GM12878 (cell line): ENCODE measurements around the gene HIRA. TPM values are rescaled to one million over a fixed set of nuclear protein-coding genes. Genes with fewer than 3 reads are reported as not detected.

Experiments
- ATAC-seq: fragments of 200-7000 bp; cut with Tn5 transposase; 3 replicates; pipeline ENCODE4 v1.9.1; 2020; ENCODE audit warnings: mild to moderate bottlenecking, moderate library complexity
- BruUV-seq: library from RNA; stranded (reverse); fragments of 400-500 nt; replicated peaks from 2 replicates; lab custom pipeline; 2021; lab: Mats Ljungman, UMichigan
- CTCF ChIA-PET: fragments of 300-600 bp; sonication (Branson Sonifier 250); formaldehyde crosslinking; extraction: SDS; loops from one replicate; lab custom pipeline; 2021; ENCODE audit warnings: inconsistent platforms; lab: Yijun Ruan, JAX
- POLR2A ChIA-PET: fragments of 350-600 bp; formaldehyde crosslinking; extraction: SDS; loops from one replicate; lab custom pipeline; 2021; ENCODE audit warnings: inconsistent platforms; lab: Charles Lee
- RAD21 ChIA-PET: fragments of 300-600 bp; sonication (Branson Sonifier 250); formaldehyde crosslinking; loops from one replicate; lab custom pipeline; 2023; ENCODE audit warnings: antibody characterized with exemption; ENCODE audit not compliant: unreplicated experiment; lab: Charles Lee
- SMC1A ChIA-PET: fragments of 300-600 bp; sonication (Branson Sonifier 250); formaldehyde crosslinking; loops from one replicate; lab custom pipeline; 2023; ENCODE audit not compliant: unreplicated experiment, uncharacterized antibody; lab: Charles Lee
- DNase-seq: peaks from one replicate; pipeline ENCODE4 v3.0.0-alpha.2; 2011; ENCODE audit warnings: low read depth, low spot score
- FAIRE-seq: peaks from 3 replicates; lab custom pipeline; 2011; peaks lifted over from hg19 to GRCh38; lab: Jason Lieb, UNC
- H2AFZ ChIP-seq: 2 replicates; pipeline ENCODE4 v1.6.0; 2011; ENCODE audit warnings: low read depth, low read length, control low read depth; ENCODE audit not compliant: control insufficient read depth
- H3K27ac ChIP-seq: 2 replicates; pipeline ENCODE4 v1.5.1; 2011; ENCODE audit warnings: control low read depth; ENCODE audit not compliant: control insufficient read depth, insufficient read depth
- H3K27me3 ChIP-seq, 2 experiments: replicated peaks in 1 of 2; 2 replicates each; pipeline versions ENCODE4 v1.6.0 to v1.6.1; 2011; ENCODE audit warnings: low read length in 1 of 2; ENCODE audit not compliant: control insufficient read depth in 2 of 2, insufficient read depth in 2 of 2
- H3K36me3 ChIP-seq, 2 experiments: 2 replicates each; pipeline ENCODE4 v1.5.1; 2011; ENCODE audit warnings: low read length in 1 of 2; ENCODE audit not compliant: control insufficient read depth in 2 of 2, insufficient read depth in 2 of 2
- H3K4me1 ChIP-seq: 2 replicates; pipeline ENCODE4 v1.6.1; 2011; ENCODE audit warnings: mild to moderate bottlenecking, low read length, moderate library complexity, mixed read lengths; ENCODE audit not compliant: control insufficient read depth, insufficient read depth
- H3K4me2 ChIP-seq: 2 replicates; pipeline ENCODE4 v1.6.0; 2011; ENCODE audit warnings: control low read depth; ENCODE audit not compliant: control insufficient read depth, insufficient read depth
- H3K4me3 ChIP-seq: fragments of 200-600 bp; sonication (generic); 2 replicates; pipeline ENCODE4 v1.5.1; 2016
- H3K79me2 ChIP-seq: 2 replicates; pipeline ENCODE4 v1.6.0; 2011; ENCODE audit warnings: low read length; ENCODE audit not compliant: control insufficient read depth, insufficient read depth
- H3K9ac ChIP-seq: 2 replicates; pipeline ENCODE4 v1.8.0; 2011; ENCODE audit warnings: low read length, control low read depth, mixed read lengths; ENCODE audit not compliant: control insufficient read depth, insufficient read depth
- H3K9me3 ChIP-seq: replicated peaks from 3 replicates; pipeline ENCODE4 v1.5.1; 2011; ENCODE audit warnings: mild to moderate bottlenecking, low read length; ENCODE audit not compliant: control insufficient read depth, insufficient read depth
- H4K20me1 ChIP-seq: 2 replicates; pipeline ENCODE4 v1.6.0; 2011; ENCODE audit not compliant: control insufficient read depth, insufficient read depth
- CBX5 ChIP-seq: sonication (generic); IDR thresholded peaks from 2 replicates; pipeline ENCODE4 v1.6.1; 2016; ENCODE audit warnings: low read depth, moderate library complexity, mild to moderate bottlenecking, inconsistent platforms
- CREB1 ChIP-seq: IDR thresholded peaks from 2 replicates; pipeline ENCODE4 v1.6.1; 2012; ENCODE audit warnings: low read depth, mild to moderate bottlenecking, inconsistent platforms
- NFYB ChIP-seq: IDR thresholded peaks from 2 replicates; pipeline ENCODE4 v1.6.1; 2011; ENCODE audit warnings: low read depth, mild to moderate bottlenecking, low read length, improper control_type of control experiment, moderate library complexity; ENCODE audit not compliant: insufficient read depth
- NR2C2 ChIP-seq: IDR thresholded peaks from 2 replicates; pipeline ENCODE4 v1.6.1; 2011; ENCODE audit warnings: borderline replicate concordance, low read depth; ENCODE audit not compliant: control insufficient read depth, insufficient read length
- POLR2A ChIP-seq: IDR thresholded peaks from 2 replicates; pipeline ENCODE4 v1.6.1; 2011; ENCODE audit warnings: low read depth, mild to moderate bottlenecking, low read length
- SMAD1 ChIP-seq: fragments of 450-650 bp; IDR thresholded peaks from 2 replicates; pipeline ENCODE4 v1.6.1; 2018; ENCODE audit warnings: mild to moderate bottlenecking, low read depth; ENCODE audit not compliant: partially characterized antibody
- SMARCA5 ChIP-seq: fragments of 450-650 bp; IDR thresholded peaks from 2 replicates; pipeline ENCODE4 v1.6.1; 2017; ENCODE audit warnings: mild to moderate bottlenecking
- WGBS: methylation state at CpG from one replicate; pipeline ENCODE4 v1.1.6; 2016; ENCODE audit warnings: low lambda C conversion rate; ENCODE audit not compliant: insufficient replicate concordance, insufficient coverage; ENCODE audit errors: missing lambda C conversion rate; 5-methylcytosine and 5-hydroxymethylcytosine counted together
- in situ Hi-C: fragments of 300-500 bp; cut with MboI; formaldehyde crosslinking; loops from 9 replicates; pipeline ENCODE4 v1.14.3; 2018; ENCODE audit warnings: mixed read lengths
- intact Hi-C: fragments of 100-400 bp; cut with micrococcal nuclease; formaldehyde crosslinking; loops from one replicate; pipeline ENCODE4 v1.14.2; 2022; ENCODE audit not compliant: unreplicated experiment
- polyA plus RNA-seq, 11 experiments: library from polyadenylated mRNA; depleted of rRNA in 4 of 11; unstranded in 6 of 11; stranded (reverse) in 5 of 11; fragments of >200 nt; fragmentation: Nextera tagmentation in 4 of 11; fragmentation: Illumina TruSeq in 1 of 11; extraction: Ambion mirVana in 4 of 11; extraction: Trizol in 1 of 11; gene quantifications; 1 replicate in 1 of 11; 2 replicates in 10 of 11; pipeline versions ENCODE4 v1.2.1 to v1.2.3, GENCODE V29; 2011 to 2016; ENCODE audit warnings: inconsistent platforms in 2 of 11, missing spikeins in 2 of 11, low read depth in 1 of 11
- total RNA-seq, 4 experiments: library from RNA; depleted of rRNA in 3 of 4; stranded (reverse); fragments of >200 nt in 3 of 4; fragmentation: Illumina TruSeq in 1 of 4; extraction: Trizol in 1 of 4; gene quantifications; 2 replicates each; pipeline versions ENCODE4 v1.2.1 to v1.2.3, GENCODE V29; 2013 to 2021
- TF ChIP-seq, protein P1 (sequence below): IDR thresholded peaks from 2 replicates; pipeline ENCODE4 v1.6.1; 2011; ENCODE audit warnings: borderline replicate concordance, low read depth, mild to moderate bottlenecking, moderate library complexity, mixed read lengths, low read length; ENCODE audit not compliant: insufficient read depth; ENCODE audit errors: extremely low read length
- TF ChIP-seq, protein P2 (sequence below): fragments of 450-650 bp; IDR thresholded peaks from 2 replicates; pipeline ENCODE4 v1.6.1; 2018; ENCODE audit warnings: borderline replicate concordance, mild to moderate bottlenecking; ENCODE audit not compliant: partially characterized antibody

HIRA gene
- total and polyA plus RNA-seq, 10 of the 15 experiments (the other 5 are each of a cell fraction or from before 2014, with no cell fraction given) = 0.34 to 32.7 (median 14.5) TPM

DNA sequence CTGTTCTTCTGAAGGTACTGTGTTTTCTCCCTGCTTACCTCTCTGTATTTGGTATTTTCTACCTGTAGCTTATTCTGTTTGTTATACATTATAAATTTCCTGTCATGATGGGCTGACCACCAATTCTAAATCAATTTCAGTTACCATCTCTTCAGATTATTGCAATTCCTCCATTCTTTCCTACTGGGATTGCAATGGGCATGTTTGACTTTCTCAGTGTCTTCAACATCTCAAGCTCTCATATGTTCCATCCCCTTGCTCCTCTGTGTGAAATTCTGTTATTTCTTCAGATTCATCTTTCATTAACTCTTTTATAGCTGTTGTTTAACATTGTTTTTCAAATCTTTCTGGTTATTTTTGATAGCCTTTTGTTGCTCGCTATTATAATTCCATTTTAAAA lies 31.5 kb upstream of the HIRA start:
- Histone ChIP-seq H4K20me1 (peaks cover 2% of the 10 kb centered on the region; the same call in 1 of the 2 replicates), H2AFZ (no peak overlapping the region), H3K27ac (no peak overlapping the region), H3K9me3 (no peaks in the 10 kb centered on the region), H3K9ac (no peak overlapping the region), H3K27me3 (no peaks in the 10 kb centered on the region), H3K79me2 (no peaks in the 10 kb centered on the region), H3K36me3 (peaks cover 23 to 28% of the 10 kb centered on the region in 2 experiments), H3K4me1 (no peaks in the 10 kb centered on the region), H3K4me2 (no peak overlapping the region), H3K4me3 (no peak overlapping the region)
- intact Hi-C loops (no loop called here), in situ Hi-C loops (no loop called here)
- RAD21 ChIA-PET = no interaction called here
- TSS peak; percentile 32 for BruUV-seq
- no peak for TF ChIP-seq NR2C2
- TF ChIP-seq SMARCA5 = no peak
- no peak for TF ChIP-seq CREB1
- TF ChIP-seq, protein P1, sequence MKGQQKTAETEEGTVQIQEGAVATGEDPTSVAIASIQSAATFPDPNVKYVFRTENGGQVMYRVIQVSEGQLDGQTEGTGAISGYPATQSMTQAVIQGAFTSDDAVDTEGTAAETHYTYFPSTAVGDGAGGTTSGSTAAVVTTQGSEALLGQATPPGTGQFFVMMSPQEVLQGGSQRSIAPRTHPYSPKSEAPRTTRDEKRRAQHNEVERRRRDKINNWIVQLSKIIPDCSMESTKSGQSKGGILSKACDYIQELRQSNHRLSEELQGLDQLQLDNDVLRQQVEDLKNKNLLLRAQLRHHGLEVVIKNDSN = no peak
- no peak for FAIRE-seq
- WGBS = 100% methylated on average over 1 of the region's 1 CpG
- CTCF ChIA-PET = interaction anchor here (0.9 to 1.4 kb wide), 3 partner anchors 11 to 169 kb away, joined by 3 read pairs; no protein-coding TSS in a partner anchor
- DNase-seq = no peak
- POLR2A ChIA-PET = interaction anchor here (1.3 kb wide), 1 partner anchor 17 kb away, joined by 3 read pairs; no protein-coding TSS in a partner anchor
- SMC1A ChIA-PET = interaction anchor here (1.1 kb wide), 1 partner anchor 12 kb away, joined by 3 read pairs; no protein-coding TSS in a partner anchor
- ATAC-seq = no peak

DNA sequence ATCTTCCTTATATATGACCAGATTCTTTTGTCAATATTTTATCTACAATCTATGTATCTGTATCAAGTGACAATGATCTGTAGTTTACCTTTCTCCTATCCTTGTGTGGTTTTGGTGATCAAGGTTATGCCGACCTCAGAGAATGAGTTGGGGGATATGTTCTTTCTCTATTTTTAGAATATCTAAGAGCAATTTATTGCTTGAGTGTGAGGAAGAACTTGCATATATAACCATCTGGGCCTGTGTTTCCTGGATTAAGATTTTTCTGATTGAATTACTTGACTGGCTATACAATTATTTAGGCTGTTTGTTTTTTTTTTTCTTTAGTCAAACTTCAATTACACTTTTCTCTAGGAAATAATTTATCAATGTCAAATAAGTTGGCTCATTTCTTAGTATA lies 30.0 kb upstream of the HIRA start:
- 100% methylated on average over 1 of the region's 1 CpG for WGBS
- Histone ChIP-seq H3K9me3 (no peaks in the 10 kb centered on the region), H3K4me1 (no peaks in the 10 kb centered on the region), H3K79me2 (no peaks in the 10 kb centered on the region), H3K4me2 (no peak overlapping the region), H3K9ac (no peak overlapping the region), H3K4me3 (no peak overlapping the region), H3K36me3 (peaks cover 18 to 29% of the 10 kb centered on the region in 2 experiments), H3K27ac (no peak overlapping the region), H4K20me1 (no peaks in the 10 kb centered on the region), H3K27me3 (no peaks in the 10 kb centered on the region), H2AFZ (no peak overlapping the region)
- in situ Hi-C loops = no loop called here
- FAIRE-seq (no peak), DNase-seq (no peak), ATAC-seq (no peak)
- CTCF ChIA-PET = interaction anchor here (1.3 kb wide), 1 partner anchor 16 kb away, joined by 3 read pairs; no protein-coding TSS in a partner anchor
- TSS peak; percentile 18 for BruUV-seq
- RAD21 ChIA-PET = interaction anchor here (1.3 kb wide), 1 partner anchor 19 kb away, joined by 3 read pairs; the partner anchor contains the start of gene CDC45
- SMC1A ChIA-PET = no interaction called here
- POLR2A ChIA-PET = no interaction called here
- intact Hi-C loops = no loop called here
- TF ChIP-seq NFYB (no peak), CBX5 (no peak), POLR2A (no peak), SMAD1 (no peak)
- TF ChIP-seq, protein P2, sequence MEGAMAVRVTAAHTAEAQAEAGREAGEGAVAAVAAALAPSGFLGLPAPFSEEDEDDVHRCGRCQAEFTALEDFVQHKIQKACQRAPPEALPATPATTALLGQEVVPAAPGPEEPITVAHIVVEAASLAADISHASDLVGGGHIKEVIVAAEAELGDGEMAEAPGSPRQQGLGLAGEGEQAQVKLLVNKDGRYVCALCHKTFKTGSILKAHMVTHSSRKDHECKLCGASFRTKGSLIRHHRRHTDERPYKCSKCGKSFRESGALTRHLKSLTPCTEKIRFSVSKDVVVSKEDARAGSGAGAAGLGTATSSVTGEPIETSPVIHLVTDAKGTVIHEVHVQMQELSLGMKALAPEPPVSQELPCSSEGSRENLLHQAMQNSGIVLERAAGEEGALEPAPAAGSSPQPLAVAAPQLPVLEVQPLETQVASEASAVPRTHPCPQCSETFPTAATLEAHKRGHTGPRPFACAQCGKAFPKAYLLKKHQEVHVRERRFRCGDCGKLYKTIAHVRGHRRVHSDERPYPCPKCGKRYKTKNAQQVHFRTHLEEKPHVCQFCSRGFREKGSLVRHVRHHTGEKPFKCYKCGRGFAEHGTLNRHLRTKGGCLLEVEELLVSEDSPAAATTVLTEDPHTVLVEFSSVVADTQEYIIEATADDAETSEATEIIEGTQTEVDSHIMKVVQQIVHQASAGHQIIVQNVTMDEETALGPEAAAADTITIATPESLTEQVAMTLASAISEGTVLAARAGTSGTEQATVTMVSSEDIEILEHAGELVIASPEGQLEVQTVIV = no peak
